Hepatocyte (in vitro differentiated cells): ENCODE measurements around the gene CCL1. TPM values are rescaled to one million over a fixed set of nuclear protein-coding genes. Genes with fewer than 3 reads are reported as not detected.

ENCODE experiments used
- DNase-seq: peaks from one replicate; pipeline ENCODE4 v3.0.0-alpha.2; 2016; ENCODE audit warnings: low spot score
- H2AFZ ChIP-seq: fragments of 200-600 bp; sonication (generic); 2 replicates; pipeline ENCODE4 v1.6.0; 2016; ENCODE audit warnings: antibody characterized with exemption, mild to moderate bottlenecking
- H3K27ac ChIP-seq: fragments of 200-600 bp; sonication (generic); 2 replicates; pipeline ENCODE4 v1.5.1; 2016; ENCODE audit warnings: mild to moderate bottlenecking
- H3K27me3 ChIP-seq: fragments of 200-600 bp; sonication (generic); 2 replicates; pipeline ENCODE4 v1.6.1; 2016
- H3K36me3 ChIP-seq: fragments of 200-600 bp; sonication (generic); replicated peaks from 2 replicates; pipeline ENCODE4 v1.5.1; 2016; ENCODE audit warnings: low read depth; ENCODE audit not compliant: insufficient read depth
- H3K4me1 ChIP-seq: fragments of 200-600 bp; sonication (generic); 2 replicates; pipeline ENCODE4 v1.5.1; 2016; ENCODE audit warnings: mild to moderate bottlenecking, moderate library complexity; ENCODE audit not compliant: insufficient read depth
- H3K4me2 ChIP-seq: fragments of 200-600 bp; sonication (generic); 2 replicates; pipeline ENCODE4 v1.6.0; 2016
- H3K4me3 ChIP-seq: fragments of 200-600 bp; sonication (generic); 2 replicates; pipeline ENCODE4 v1.5.1; 2016; ENCODE audit warnings: mild to moderate bottlenecking
- H3K79me2 ChIP-seq: fragments of 200-600 bp; sonication (generic); 2 replicates; pipeline ENCODE4 v1.6.0; 2017; ENCODE audit warnings: mild to moderate bottlenecking
- H3K9me2 ChIP-seq: fragments of 200-600 bp; sonication (generic); replicated peaks from 2 replicates; pipeline ENCODE4 v1.6.0; 2017; ENCODE audit warnings: mild to moderate bottlenecking; ENCODE audit not compliant: insufficient read depth
- H3K9me3 ChIP-seq: fragments of 200-600 bp; sonication (generic); 2 replicates; pipeline ENCODE4 v1.5.1; 2016; ENCODE audit warnings: low read depth, mild to moderate bottlenecking
- H4K20me1 ChIP-seq: fragments of 200-600 bp; sonication (generic); 2 replicates; pipeline ENCODE4 v1.6.0; 2016; ENCODE audit warnings: mild to moderate bottlenecking; ENCODE audit not compliant: insufficient read depth, poor library complexity, severe bottlenecking
- CTCF ChIP-seq: fragments of 200-600 bp; sonication (generic); IDR thresholded peaks from 2 replicates; pipeline ENCODE4 v1.5.1; 2016; ENCODE audit warnings: antibody characterized with exemption, mild to moderate bottlenecking; ENCODE audit not compliant: poor library complexity
- EZH2 ChIP-seq: fragments of 200-600 bp; sonication (generic); IDR thresholded peaks from 2 replicates; pipeline ENCODE4 v1.6.1; 2016; ENCODE audit warnings: antibody characterized with exemption, mild to moderate bottlenecking, borderline replicate concordance
- EZH2phosphoT487 ChIP-seq: fragments of 200-600 bp; sonication (generic); IDR thresholded peaks from one replicate; pipeline ENCODE4 v1.6.1; 2018; ENCODE audit warnings: antibody characterized with exemption, mild to moderate bottlenecking, low read depth, moderate library complexity; ENCODE audit not compliant: unreplicated experiment, severe bottlenecking
- WGBS: methylation state at CpG from one replicate; pipeline ENCODE4 v1.1.6; 2016; ENCODE audit warnings: low lambda C conversion rate; ENCODE audit errors: missing lambda C conversion rate; 5-methylcytosine and 5-hydroxymethylcytosine counted together
- polyA plus RNA-seq: library from polyadenylated mRNA; unstranded; fragments of >200 nt; fragmentation: Nextera tagmentation; extraction: Ambion mirVana; gene quantifications from 2 replicates; pipeline ENCODE4 v1.2.1, GENCODE V29; 2016
- total RNA-seq: library from RNA; depleted of rRNA; stranded (reverse); fragments of >200 nt; gene quantifications from 2 replicates; pipeline ENCODE4 v1.2.3, GENCODE V29; 2014

Gene CCL1
- total and polyA plus RNA-seq, 2 experiments from 2014 or later: not detected

GRCh38 chr17:34364751-34365150 is 1.7 kb upstream of the CCL1 start:
- H3K27ac ChIP-seq: no peak overlapping the region
- H4K20me1 ChIP-seq: no peaks in the 10 kb centered on the region
- H3K9me3 ChIP-seq: no peaks in the 10 kb centered on the region
- no peak overlapping the region for H2AFZ ChIP-seq
- H3K79me2 ChIP-seq: no peaks in the 10 kb centered on the region
- WGBS: 80% methylated on average over 2 of the region's 2 CpGs
- TF ChIP-seq EZH2 (no peak), EZH2phosphoT487 (no peak), CTCF (no peak)
- H3K27me3 ChIP-seq: peaks cover 10% of the 10 kb centered on the region
- no peaks in the 10 kb centered on the region for H3K9me2 ChIP-seq
- H3K4me1 ChIP-seq: no peaks in the 10 kb centered on the region
- DNase-seq: no peak
- no peak overlapping the region for H3K4me2 ChIP-seq
- no peaks in the 10 kb centered on the region for H3K36me3 ChIP-seq
- H3K4me3 ChIP-seq: no peak overlapping the region

DNA sequence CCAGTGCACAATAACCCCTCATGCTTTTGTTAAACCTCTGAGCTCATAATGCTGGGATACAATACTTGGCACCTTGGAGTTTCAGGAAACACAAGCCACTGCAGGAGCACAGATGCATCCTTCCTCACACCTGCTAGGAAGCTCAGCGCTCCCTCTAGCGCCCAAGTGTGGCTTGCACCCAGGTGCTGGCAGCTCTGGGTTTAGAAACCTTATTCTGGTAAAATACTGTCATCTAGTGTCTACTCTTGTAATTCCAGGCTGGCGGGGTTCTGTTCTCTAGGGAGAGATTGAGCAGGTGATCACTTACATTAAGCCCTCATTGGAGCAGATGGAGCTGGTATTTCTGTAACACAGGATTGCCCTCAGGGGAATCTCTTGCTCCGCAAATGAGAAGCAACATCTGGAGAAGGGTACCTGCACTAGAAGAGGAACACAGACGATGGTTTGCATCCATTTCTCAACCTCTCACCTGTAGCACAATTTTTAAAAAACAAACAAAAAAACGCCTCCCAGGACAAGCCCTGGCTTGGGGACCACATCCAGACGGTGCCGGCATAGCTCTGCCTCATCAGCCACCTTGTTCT is 1.5 kb downstream of the CCL1 start:
- Histone ChIP-seq H3K27me3 (peaks cover 10% of the 10 kb centered on the region), H3K9me3 (no peaks in the 10 kb centered on the region), H4K20me1 (no peaks in the 10 kb centered on the region), H3K4me2 (no peak overlapping the region), H3K4me1 (no peaks in the 10 kb centered on the region), H3K4me3 (no peak overlapping the region), H3K36me3 (no peaks in the 10 kb centered on the region), H3K9me2 (no peaks in the 10 kb centered on the region), H2AFZ (no peak overlapping the region), H3K79me2 (no peaks in the 10 kb centered on the region), H3K27ac (no peak overlapping the region)
- TF ChIP-seq CTCF: peak; percentile 100
- TF ChIP-seq EZH2phosphoT487: no peak
- no peak for TF ChIP-seq EZH2
- 36% methylated on average over 8 of the region's 8 CpGs for WGBS
- peak; percentile 95 for DNase-seq

DNA sequence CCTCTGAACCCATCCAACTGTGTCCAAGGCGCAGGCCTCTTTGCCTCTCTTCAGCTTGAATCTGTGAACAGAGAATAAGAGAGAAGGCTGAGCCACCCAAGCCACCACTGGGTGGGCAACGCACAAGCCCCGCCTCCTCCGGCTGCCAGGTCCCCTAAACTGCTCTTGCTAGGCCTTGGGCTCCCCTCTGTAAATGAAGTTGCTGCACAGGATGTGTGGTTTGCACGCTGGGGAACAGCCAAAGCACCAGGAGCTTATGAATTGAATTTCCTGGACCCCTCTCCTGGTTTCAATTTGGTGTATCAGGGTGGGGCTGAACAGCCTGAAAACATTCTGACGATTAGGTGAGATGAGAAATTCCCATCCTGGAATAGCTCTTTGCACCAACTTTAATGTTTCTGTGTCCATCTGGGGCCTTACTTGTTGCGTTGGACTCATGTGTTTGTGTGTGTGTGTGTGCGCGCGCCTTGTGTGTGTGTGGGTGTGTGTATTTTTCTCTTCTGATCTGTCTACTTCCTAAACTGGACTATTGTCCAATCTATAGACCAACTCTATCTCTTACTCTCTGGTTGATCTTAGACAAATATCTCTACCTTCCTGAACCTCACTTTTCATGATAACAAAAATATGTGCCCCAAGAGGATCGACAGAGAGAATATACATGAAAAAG is 2.3 kb downstream of the CCL1 start:
- no peak overlapping the region for H3K27ac ChIP-seq
- no peak for TF ChIP-seq EZH2
- no peak for TF ChIP-seq CTCF
- no peak for TF ChIP-seq EZH2phosphoT487
- 86% methylated on average over 11 of the region's 11 CpGs for WGBS
- no peaks in the 10 kb centered on the region for H3K9me2 ChIP-seq
- no peaks in the 10 kb centered on the region for H4K20me1 ChIP-seq
- no peak overlapping the region for H3K4me3 ChIP-seq
- no peaks in the 10 kb centered on the region for H3K9me3 ChIP-seq
- no peaks in the 10 kb centered on the region for H3K79me2 ChIP-seq
- H3K36me3 ChIP-seq: no peaks in the 10 kb centered on the region
- H3K27me3 ChIP-seq: peaks cover 10% of the 10 kb centered on the region
- H2AFZ ChIP-seq: no peak overlapping the region
- no peaks in the 10 kb centered on the region for H3K4me1 ChIP-seq
- no peak overlapping the region for H3K4me2 ChIP-seq
- no peak for DNase-seq
